ENCODE data around the gene KCNK4. TPM values are rescaled to one million over a fixed set of nuclear protein-coding genes. Genes with fewer than 3 reads are reported as not detected.

The KCNK4 gene
- total RNA-seq, 1 donor from 2014 or later: 0.17 TPM

GRCh38 chr11:64331569-64332371 is 40.7 kb downstream of the KCNK4 start:
- peak; percentile 85 for DNase-seq

GRCh38 chr11:64333556-64333955 is 42.5 kb downstream of the KCNK4 start:
- no peak for DNase-seq

GRCh38 chr11:64334764-64335735 is 43.9 kb downstream of the KCNK4 start:
- peak; percentile 45 for DNase-seq

- no peak for DNase-seq
These were observed 46.6 kb downstream of the KCNK4 start for GRCh38 chr11:64337538-64338249.

- no peak for DNase-seq
These were observed 47.6 kb downstream of the KCNK4 start for GRCh38 chr11:64338716-64339115.

GRCh38 chr11:64339286-64339685 is 48.2 kb downstream of the KCNK4 start:
- no peak for DNase-seq

GRCh38 chr11:64339754-64340408 is 48.8 kb downstream of the KCNK4 start, which contains the start of gene CCDC88B:
TSS of gene CCDC88B (plus strand) at chr11:64340204. CDS start at chr11:64340267, 63 bp downstream.
- no peak for DNase-seq

GRCh38 chr11:64340671-64341335 is 49.7 kb downstream of the KCNK4 start:
- peak; percentile 25 for DNase-seq

- no peak for DNase-seq
These were observed 50.3 kb downstream of the KCNK4 start for GRCh38 chr11:64341429-64341828.

- peak; percentile 90 for DNase-seq
These were observed 51.0 kb downstream of the KCNK4 start for GRCh38 chr11:64341851-64342791.

- DNase-seq: no peak
These were observed 52.0 kb downstream of the KCNK4 start for GRCh38 chr11:64342869-64343745.

- DNase-seq: peak; percentile 30
These were observed 52.9 kb downstream of the KCNK4 start for GRCh38 chr11:64343767-64344559.

- DNase-seq: no peak
These were observed 53.7 kb downstream of the KCNK4 start for GRCh38 chr11:64344787-64345186.

- no peak for DNase-seq
These were observed 56.2 kb downstream of the KCNK4 start for GRCh38 chr11:64347193-64347867.

GRCh38 chr11:64348383-64349024 is 57.4 kb downstream of the KCNK4 start:
- no peak for DNase-seq

- no peak for DNase-seq
These were observed 57.9 kb downstream of the KCNK4 start for GRCh38 chr11:64349025-64349387.

GRCh38 chr11:64349404-64349803 is 58.3 kb downstream of the KCNK4 start:
- DNase-seq: no peak
